Glomerular endothelial cell (primary cell): ENCODE results near the gene SMYD2. TPM values are rescaled to one million over a fixed set of nuclear protein-coding genes. Genes with fewer than 3 reads are reported as not detected.

Experiments used
- DNase-seq: peaks from one replicate; pipeline ENCODE4 v3.0.0-alpha.2; 2011; ENCODE audit warnings: low read depth, low spot score; ENCODE audit errors: extremely low read depth
- total RNA-seq: library from RNA; depleted of rRNA; stranded (reverse); fragments of >200 nt; gene quantifications from 2 replicates; pipeline ENCODE4 v1.2.3, GENCODE V29; 2015

Gene SMYD2, protein sequence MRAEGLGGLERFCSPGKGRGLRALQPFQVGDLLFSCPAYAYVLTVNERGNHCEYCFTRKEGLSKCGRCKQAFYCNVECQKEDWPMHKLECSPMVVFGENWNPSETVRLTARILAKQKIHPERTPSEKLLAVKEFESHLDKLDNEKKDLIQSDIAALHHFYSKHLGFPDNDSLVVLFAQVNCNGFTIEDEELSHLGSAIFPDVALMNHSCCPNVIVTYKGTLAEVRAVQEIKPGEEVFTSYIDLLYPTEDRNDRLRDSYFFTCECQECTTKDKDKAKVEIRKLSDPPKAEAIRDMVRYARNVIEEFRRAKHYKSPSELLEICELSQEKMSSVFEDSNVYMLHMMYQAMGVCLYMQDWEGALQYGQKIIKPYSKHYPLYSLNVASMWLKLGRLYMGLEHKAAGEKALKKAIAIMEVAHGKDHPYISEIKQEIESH
- 26.1 and 34.7 TPM in 2 replicates for total RNA-seq

DNA sequence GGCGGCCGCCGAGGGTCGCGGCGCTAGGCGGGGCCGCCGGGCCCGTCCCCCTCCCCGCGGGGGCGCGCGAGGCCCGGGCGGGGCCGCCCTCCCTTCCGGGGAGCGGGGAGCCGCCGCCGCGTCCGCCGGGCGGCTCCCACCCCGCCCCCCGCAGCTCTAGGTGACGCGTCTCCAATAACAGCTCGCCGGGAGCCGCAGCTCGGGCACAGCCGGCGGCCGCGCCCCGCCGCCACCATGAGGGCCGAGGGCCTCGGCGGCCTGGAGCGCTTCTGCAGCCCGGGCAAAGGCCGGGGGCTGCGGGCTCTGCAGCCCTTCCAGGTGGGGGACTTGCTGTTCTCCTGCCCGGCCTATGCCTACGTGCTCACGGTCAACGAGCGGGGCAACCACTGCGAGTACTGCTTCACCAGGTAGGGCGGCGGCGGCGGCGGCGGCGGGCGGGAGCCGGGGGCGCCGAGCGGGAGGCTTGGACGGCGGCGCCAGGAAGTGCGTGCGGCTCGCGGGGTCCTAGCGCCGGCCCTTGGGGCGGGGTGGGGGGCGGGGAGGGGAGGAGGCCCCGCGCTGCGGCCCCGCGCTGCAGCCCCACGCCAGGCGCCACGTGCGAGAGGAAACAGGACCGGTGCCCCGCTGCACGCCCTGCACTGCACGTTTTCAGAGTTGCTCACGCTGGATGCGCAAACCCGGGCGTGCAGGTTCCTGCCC is at the start of gene SMYD2:
Gene SMYD2, plus strand, starts transcription at position 139 of the 699 bp plus-strand sequence. Its CDS starts 96 bp downstream, at position 235.
- no peak for DNase-seq

GRCh38 chr1:214233856-214234634 is 46.9 kb upstream of the SMYD2 start:
- DNase-seq, result no peak

- DNase-seq, result no peak
Measured at GRCh38 chr1:214234635-214235025, 46.3 kb upstream of the SMYD2 start.

DNA sequence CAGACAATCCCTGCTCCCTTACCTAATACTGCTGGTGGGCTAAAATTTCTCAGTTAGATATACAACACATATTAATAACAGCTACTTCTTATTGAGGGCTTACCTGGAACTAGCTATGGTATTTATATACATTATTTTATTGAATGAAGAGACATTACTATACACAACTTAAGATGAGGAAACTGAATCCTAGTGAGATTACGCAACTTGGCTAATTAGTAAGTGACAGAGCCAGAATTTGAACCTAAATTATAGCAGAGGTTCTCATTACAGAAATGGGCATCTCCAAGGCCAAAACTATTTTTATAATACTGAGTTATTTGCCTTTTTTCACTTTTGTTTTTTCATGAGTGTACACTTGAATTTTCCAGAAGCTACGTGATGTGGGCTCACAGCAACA is 44.5 kb upstream of the SMYD2 start:
- DNase-seq, result no peak

GRCh38 chr1:214241060-214241459 is 39.9 kb upstream of the SMYD2 start:
- no peak for DNase-seq

GRCh38 chr1:214244252-214244651 is 36.7 kb upstream of the SMYD2 start:
- DNase-seq, result no peak

- DNase-seq, result no peak
Measured at GRCh38 chr1:214244841-214245240, 36.1 kb upstream of the SMYD2 start.

- DNase-seq, result no peak
Measured at GRCh38 chr1:214247501-214248041, 33.4 kb upstream of the SMYD2 start.

GRCh38 chr1:214248311-214249085 is 32.5 kb upstream of the SMYD2 start:
- DNase-seq, result no peak

DNA sequence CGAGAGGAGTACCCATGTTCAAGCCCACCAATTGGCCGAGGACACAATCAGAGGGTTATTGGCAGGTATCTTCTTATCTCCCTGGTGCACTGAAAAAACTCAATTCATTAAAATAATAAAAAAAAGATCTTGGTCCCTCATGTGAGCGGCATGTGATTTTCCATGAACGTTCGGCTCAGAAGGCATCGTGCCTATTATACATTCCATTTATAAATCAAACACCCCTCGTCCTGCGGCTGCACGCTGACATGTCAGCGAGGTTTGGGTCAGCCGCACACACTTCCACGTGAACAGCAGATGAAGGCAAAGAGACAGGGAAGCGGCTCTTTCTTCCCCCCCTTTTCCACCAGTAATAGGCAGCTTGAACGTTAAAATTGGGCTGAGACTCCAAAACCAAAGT is 31.3 kb upstream of the SMYD2 start:
- DNase-seq, result no peak

GRCh38 chr1:214251354-214251753 is 29.6 kb upstream of the SMYD2 start:
- DNase-seq, result no peak

DNA sequence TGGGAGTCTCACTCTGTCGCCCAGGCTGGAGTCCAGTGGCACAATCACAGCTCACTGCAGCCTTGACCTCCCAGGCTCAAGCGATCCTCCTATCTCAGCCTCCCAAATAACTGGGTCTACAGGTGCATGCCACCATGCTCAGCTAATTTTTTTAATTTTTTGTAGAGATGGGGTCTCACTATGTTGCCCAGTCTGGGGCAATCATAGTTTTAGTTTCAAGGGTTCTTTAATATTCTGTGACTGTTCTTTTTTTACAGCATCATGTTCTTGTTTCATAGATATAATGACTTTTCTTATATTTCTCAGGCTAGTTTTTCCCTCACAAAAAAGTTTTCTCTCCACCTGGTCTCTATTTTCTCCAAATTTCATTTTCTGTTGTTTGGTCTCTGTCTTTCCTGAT is 25.4 kb upstream of the SMYD2 start:
- DNase-seq, result no peak

DNA sequence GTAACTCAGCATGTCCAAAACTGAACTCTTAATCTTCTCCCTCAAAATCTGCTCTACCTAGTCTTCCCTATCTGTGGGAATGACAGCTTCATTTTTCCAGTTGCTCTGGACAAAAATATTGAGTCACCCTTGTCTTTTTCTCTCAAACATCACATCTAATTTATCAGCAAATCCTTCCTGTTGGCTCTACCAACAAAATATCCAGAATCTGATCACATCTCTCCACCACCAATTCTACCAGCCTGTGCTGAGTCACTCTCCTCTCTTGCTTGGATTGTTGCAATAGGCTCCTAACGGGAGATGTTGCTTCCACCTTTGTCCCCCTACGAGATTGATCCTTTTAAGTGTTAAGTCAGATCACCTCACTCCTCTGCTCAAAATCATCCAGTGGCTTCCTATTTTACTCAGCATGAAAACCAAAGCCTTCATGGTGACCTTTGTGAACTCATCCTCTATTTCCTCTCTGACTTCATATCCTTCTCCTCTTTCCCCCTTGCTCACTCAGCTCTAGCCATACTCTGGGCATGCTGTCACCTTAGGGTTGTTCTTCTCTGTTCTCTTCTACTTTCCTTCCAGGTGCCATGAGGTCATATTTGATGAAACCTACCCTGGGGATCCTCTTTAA is 21.5 kb upstream of the SMYD2 start:
- no peak for DNase-seq

DNA sequence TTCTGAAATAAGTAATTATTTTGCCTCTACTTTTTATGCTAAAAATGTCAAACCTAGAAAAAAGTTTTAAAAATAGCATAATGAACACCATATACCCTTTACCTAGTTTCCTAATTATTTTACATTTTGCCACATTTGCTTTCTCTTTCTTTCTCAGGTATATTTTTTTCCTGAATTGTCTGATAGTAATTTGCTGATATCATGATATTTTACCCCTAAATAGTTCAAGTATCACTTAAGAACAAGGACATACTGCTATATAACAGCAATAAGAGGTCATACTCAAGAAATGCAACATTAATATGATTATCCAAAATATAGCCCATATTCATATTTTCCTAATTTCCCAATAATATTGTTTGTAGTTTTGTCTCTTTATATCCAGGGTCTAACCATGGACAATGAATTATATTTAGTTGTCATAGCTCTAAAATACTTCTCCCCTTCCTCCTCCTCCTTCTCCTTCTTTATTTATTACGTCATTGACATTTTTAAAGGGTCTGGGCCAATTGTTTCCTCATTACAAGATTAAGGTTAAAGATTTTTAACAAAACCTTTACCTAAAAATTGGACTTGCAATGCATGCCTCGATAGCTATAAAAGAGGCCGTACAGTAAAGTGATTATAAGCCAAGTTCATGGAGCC is 20.3 kb upstream of the SMYD2 start:
- DNase-seq, result no peak

- DNase-seq, result peak; percentile 56
Measured at GRCh38 chr1:214261206-214262123, 19.5 kb upstream of the SMYD2 start.

GRCh38 chr1:214264196-214264595 is 16.8 kb upstream of the SMYD2 start:
- DNase-seq, result no peak

- DNase-seq, result no peak
Measured at GRCh38 chr1:214264976-214265375, 16.0 kb upstream of the SMYD2 start.

- no peak for DNase-seq
Measured at GRCh38 chr1:214270097-214270650, 10.8 kb upstream of the SMYD2 start.
